HG02798 (cell line): Measurements from ENCODE around the gene SSH2.

Experiments used
- ATAC-seq: cut with Tn5 transposase; IDR thresholded peaks from one replicate; pipeline ENCODE4 v1.9.1; 2021; ENCODE audit warnings: mild to moderate bottlenecking; ENCODE audit not compliant: unreplicated experiment, poor library complexity

Gene SSH2

GRCh38 chr17:29716566-29716965 is 213.5 kb downstream of the SSH2 start:
- no peak for ATAC-seq

GRCh38 chr17:29715680-29716079 is 214.3 kb downstream of the SSH2 start:
- no peak for ATAC-seq

DNA sequence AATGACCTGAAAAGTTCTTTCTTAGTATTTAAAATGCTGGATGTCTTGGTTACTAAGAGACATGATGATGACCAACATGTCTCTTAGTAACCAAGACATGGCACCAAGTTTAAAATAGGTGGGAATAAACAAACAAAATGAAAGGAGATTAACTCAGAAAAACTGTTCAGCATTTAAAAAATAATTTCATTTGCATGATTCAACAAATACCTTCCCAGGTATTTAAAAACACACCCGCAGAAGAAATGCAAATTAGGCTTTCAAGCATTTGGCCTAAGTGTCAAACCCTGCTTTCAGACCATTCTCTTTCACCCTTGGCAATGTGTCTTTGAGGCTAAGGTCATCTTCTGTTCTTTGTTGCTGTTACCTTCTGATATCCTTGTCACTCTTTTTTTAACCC is 215.9 kb downstream of the SSH2 start:
- no peak for ATAC-seq

DNA sequence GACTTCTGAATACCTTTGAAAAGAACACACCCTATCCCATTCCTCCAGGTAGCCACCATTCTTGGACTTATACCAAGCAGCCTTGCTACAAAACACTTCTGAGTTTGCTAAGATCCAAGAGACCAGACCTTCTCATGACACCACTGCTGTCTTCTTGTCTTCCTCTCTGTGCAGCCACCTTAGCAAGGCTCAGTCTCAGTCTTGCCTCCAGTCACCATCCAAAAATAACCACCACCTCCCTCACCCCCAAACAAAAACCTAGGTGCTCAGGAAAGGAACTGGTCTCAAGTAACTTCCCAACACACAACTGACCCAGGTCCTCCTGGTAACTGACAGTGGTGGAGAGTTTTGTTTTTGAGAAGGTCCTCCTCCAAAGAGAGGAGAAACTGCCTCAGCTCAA is 216.4 kb downstream of the SSH2 start:
- no peak for ATAC-seq

- no peak for ATAC-seq
Measured at GRCh38 chr17:29711588-29712385, 218.2 kb downstream of the SSH2 start.

GRCh38 chr17:29710891-29711418 is 219.1 kb downstream of the SSH2 start:
- ATAC-seq = no peak

DNA sequence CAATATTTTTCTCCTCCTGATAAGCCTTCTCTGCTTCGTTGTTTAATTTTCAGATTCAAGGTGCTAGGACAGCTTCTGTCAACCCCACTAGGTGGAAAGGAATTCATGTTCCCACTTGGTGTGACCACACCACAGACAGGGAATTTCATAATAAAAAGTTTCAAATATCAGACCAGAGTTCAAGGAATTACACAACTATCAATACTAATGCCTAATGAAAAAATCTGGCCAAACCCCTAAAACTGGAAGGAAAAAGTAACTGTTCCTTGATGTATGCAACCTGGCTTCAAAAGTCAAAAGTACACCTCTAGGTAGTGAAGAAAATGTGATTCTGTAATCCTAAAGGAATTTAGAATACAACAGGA is 219.5 kb downstream of the SSH2 start:
- no peak for ATAC-seq

- ATAC-seq = no peak
Measured at GRCh38 chr17:29709866-29710519, 220.0 kb downstream of the SSH2 start.

DNA sequence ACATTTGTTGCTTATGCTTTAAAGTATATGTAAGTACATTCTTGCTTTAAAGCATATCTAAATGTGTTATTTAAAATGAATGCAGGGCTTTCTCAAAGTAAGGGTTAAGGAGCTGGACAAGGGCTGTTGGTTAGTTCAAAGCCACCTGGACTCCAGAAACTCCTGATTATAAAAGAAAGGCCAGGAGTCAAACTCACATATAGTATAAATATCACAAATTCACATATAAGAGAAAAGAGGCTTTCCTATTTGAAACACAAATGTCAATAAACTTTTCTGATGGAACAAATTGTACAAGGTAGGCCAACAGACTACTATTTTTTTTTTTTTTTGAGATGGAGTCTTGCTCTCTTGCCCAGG is 222.8 kb downstream of the SSH2 start:
- peak; percentile 5 for ATAC-seq

- ATAC-seq = no peak
Measured at GRCh38 chr17:29706045-29706431, 224.0 kb downstream of the SSH2 start.

- ATAC-seq = no peak
Measured at GRCh38 chr17:29705386-29705785, 224.6 kb downstream of the SSH2 start.

DNA sequence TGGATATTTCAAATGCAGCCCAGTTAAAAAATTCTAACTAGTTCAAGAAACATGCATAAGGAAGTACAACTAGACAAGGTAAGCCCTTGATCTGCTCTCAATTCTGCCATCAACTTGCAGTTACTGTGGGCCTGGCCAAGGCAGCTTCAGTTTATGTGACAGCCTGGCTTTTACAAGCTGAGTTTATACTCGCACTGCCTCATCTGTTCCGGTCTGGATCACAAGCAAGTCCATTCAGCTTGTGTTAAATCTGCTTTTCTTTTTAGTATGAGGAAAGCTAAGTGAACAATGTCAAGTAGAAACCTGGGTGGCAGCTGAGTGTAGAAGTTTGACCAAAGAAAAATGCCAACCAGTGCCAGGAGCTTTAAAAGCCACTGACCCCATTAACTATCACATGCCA is 230.7 kb downstream of the SSH2 start:
- no peak for ATAC-seq

GRCh38 chr17:29698837-29699236 is 231.2 kb downstream of the SSH2 start:
- no peak for ATAC-seq

DNA sequence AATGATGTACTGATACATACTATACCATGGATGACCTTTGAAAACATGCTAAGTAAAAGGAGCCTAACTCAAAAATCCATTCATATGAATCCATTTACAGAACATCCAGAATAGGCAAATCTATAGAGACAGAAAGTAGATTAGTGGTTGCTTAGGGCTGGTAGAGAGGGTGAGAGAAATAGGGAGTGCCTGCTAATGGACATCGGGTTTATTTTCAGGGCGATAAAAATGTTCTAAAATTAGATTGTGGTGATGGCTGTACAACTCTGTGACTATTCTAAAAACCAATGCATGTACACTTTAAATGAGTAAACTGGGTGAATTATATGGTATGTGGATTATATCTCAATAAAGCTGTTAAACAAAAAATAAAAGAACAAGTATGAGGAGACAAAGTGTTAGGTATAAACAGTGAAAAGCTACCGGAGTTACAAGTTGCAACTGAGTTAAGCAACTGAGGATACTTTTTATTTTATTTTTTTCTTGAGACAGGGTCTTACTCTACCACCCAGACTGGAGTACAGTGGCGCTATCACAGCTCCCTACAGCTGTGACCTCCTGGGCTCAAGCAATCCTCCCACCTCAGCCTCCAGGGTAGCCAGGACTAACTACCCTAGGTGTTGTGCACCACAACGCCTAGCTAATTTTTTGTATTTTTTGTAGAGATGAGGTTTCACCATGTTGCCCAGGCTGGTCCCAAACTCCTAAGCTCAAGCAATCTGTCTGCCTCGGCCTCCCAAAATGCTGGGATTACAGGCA is 231.8 kb downstream of the SSH2 start:
- no peak for ATAC-seq

- no peak for ATAC-seq
Measured at GRCh38 chr17:29697371-29697770, 232.7 kb downstream of the SSH2 start.

- ATAC-seq = no peak
Measured at GRCh38 chr17:29694918-29695563, 235.0 kb downstream of the SSH2 start.

GRCh38 chr17:29693751-29694150 is 236.3 kb downstream of the SSH2 start:
- no peak for ATAC-seq

DNA sequence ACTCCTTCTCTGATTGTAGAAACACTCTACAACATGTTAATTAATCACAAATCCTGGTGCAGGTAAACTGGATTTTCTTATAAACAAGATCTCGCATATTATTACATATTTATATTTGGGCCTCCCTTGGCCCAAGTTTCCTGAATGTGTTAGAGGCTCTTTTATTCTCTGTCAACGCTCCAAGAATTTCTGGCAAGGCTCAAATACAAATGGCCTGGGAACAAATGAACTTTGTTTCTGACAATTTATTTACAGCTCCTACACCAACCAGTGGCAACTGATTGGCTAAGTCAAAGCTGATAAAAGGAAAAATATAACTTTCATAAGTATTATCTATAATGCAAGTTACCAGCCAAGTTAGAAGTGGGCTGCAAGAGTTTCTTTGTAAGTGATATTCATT is 242.4 kb downstream of the SSH2 start:
- ATAC-seq = no peak

- no peak for ATAC-seq
Measured at GRCh38 chr17:29686993-29687590, 242.9 kb downstream of the SSH2 start.

DNA sequence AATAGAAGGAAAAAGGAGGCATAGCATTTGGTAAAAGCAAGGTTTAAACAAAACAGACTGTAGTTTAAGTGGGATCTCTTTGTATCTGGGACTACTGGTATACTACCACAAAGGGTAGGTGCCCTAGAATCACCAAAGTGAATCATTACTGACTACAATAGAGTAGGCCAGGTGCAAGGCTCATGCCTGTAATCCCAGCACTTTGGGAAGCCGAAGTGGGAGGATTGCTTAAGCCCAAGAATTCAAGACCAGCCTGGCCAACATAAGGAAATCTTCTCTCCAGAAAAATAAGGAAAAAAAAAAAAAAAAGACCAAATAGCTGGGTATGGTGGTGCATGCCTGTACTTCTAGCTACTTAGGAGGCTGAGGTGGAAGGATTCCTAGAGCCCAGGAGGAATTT is 246.5 kb downstream of the SSH2 start:
- no peak for ATAC-seq
